Activated T-helper 1 cell treated with anti-CD3 and anti-CD28 coated beads, Interleukin-12 subunit alpha, Interleukin-12 subunit beta, Interleukin-2, Interleukin-4 antibody, amounts not matched to agents 30 ng/mL and 10 ng/mL and 1 ng/mL, durations not matched to agents 14 hours and 24 hours and 36 hours (primary cell): ENCODE measurements around the gene PEX3. TPM values are rescaled to one million over a fixed set of nuclear protein-coding genes. Genes with fewer than 3 reads are reported as not detected.
"Not testable (repeated sequence)": the region's sequence is repeated elsewhere in the genome, so short reads cannot be mapped to it uniquely, and the experiment has no call there.

Experiments
- DNase-seq: peaks from one replicate; pipeline ENCODE4 v3.0.0; 2021; ENCODE audit warnings: low spot score
- H3K27ac Mint-ChIP-seq: one replicate; pipeline ENCODE4 v1.8.0; 2021; ENCODE audit warnings: mild to moderate bottlenecking, mixed read lengths
- H3K27me3 Mint-ChIP-seq: one replicate; pipeline ENCODE4 v1.8.0; 2022; ENCODE audit warnings: mild to moderate bottlenecking, moderate library complexity, mixed read lengths; ENCODE audit not compliant: insufficient read depth
- H3K36me3 Mint-ChIP-seq: one replicate; pipeline ENCODE4 v1.8.0; 2021; ENCODE audit warnings: low read depth, mixed read lengths
- H3K4me1 Mint-ChIP-seq: one replicate; pipeline ENCODE4 v1.8.0; 2021; ENCODE audit warnings: low read depth, mixed read lengths
- H3K4me3 Mint-ChIP-seq: one replicate; pipeline ENCODE4 v1.8.0; 2021; ENCODE audit warnings: mild to moderate bottlenecking, moderate library complexity, mixed read lengths
- H3K9me3 Mint-ChIP-seq: one replicate; pipeline ENCODE4 v1.8.0; 2021; ENCODE audit warnings: mixed read lengths
- intact Hi-C: fragments of 100-400 bp; cut with micrococcal nuclease; formaldehyde crosslinking; loops from one replicate; pipeline ENCODE4 v1.15.1; 2024
- total RNA-seq: library from RNA; stranded (reverse); gene quantifications from 2 replicates; pipeline ENCODE4 v1.2.3, GENCODE V29; 2022

Gene PEX3
- total RNA-seq, 1 donor from 2014 or later, result 23.6 TPM

DNA sequence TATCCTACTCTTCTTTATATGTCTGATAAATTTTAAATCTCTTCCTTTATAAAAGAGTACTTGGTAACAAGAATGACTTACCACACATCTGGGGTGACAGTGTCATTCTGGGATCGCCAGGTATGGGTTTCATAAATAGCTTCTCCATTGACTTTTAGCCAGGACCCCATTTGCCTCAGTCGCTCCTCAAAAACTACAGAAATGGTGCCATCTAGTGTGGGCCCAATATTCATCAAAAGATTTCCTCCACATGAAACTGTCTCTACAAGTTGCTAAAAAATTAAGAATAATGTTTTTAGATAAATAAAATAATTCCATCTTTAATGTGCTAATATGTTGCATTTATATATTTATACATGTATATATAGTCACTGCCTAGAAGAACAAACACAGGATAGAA is 51.2 kb downstream of the PEX3 start:
- no peak for DNase-seq
- intact Hi-C loops, result loop anchor here (10.0 kb wide), 1 partner anchor 1027 kb away; no protein-coding TSS in a partner anchor
- no peak overlapping the region for H3K4me3 Mint-ChIP-seq
- no peak overlapping the region for H3K27ac Mint-ChIP-seq
- peaks cover 29% of the 10 kb centered on the region for H3K4me1 Mint-ChIP-seq
- H3K36me3 Mint-ChIP-seq, result peaks cover 48% of the 10 kb centered on the region
- H3K27me3 Mint-ChIP-seq, result no peaks in the 10 kb centered on the region
- H3K9me3 Mint-ChIP-seq, result no peaks in the 10 kb centered on the region

DNA sequence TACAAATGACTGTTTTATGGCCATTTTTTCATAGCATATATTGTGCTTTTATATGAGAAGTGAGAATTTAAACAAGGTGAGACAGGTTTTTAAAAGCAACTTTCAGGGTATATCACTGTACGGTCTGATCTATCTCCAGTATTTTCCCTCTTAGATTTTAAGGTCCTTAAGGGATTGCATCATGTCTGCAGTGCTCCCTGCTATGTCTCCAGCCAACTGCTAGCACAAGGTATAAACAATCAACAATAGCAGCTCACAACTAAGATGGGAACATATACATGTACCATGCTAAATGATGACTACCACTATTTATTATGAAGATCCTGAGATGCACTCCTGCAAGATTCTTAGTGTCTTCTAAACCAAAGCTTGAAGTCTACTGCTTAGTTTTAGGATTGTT is 53.8 kb downstream of the PEX3 start:
- intact Hi-C loops, result loop anchor here (10.0 kb wide), 1 partner anchor 1030 kb away; no protein-coding TSS in a partner anchor
- peaks cover 39% of the 10 kb centered on the region for H3K36me3 Mint-ChIP-seq

DNA sequence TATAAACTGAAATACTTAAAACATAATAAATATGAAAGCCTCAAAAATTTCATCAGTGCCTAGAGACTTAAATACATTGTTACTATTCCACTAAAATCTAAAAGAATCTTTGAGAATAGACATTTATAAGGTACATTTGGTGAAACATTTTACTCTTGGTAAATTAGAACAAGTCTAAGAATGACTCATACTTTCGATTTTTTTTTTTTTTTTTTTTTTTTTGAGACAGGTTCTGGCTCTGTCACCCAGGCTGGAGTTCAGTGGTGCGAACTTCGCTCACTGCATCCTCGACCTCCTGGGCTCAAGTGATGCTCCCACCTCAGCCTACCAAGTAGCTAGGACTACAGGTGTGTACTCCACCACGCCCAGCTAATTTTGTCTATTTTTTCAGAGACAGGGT is 54.5 kb downstream of the PEX3 start:
- intact Hi-C loops, result loop anchor here (10.0 kb wide), 1 partner anchor 1030 kb away; no protein-coding TSS in a partner anchor
- DNase-seq, result no peak
- Mint-ChIP-seq H3K27ac (no peak overlapping the region), H3K4me3 (no peak overlapping the region), H3K9me3 (no peaks in the 10 kb centered on the region), H3K27me3 (no peaks in the 10 kb centered on the region), H3K36me3 (peaks cover 32% of the 10 kb centered on the region), H3K4me1 (peaks cover 25% of the 10 kb centered on the region)

More for the DNA sequence above, 53.8 kb downstream of the PEX3 start:
- Mint-ChIP-seq H3K9me3 (no peaks in the 10 kb centered on the region), H3K4me3 (no peak overlapping the region), H3K27ac (no peak overlapping the region), H3K27me3 (no peaks in the 10 kb centered on the region), H3K4me1 (peaks cover 17% of the 10 kb centered on the region)
- no peak for DNase-seq

DNA sequence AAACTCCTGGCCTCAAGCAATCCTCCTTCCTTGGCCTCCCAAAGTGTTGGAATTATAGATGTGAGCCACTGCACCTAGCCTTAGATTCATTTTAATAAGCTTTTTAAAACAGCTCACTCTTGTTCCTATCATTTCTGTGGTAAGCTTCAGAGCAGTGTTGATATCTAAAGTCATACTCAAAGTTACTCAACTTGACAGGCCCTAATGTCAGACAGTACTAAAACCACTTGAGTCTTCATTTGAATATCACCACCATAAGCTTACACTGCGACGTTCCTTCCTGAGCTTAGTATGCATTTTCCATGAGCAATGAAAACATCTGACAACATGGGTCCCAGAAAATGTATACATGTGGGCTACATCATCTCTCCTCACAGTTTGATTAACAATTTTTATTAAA is 54.9 kb downstream of the PEX3 start:
- intact Hi-C loops, result loop anchor here (10.0 kb wide), 1 partner anchor 1031 kb away; no protein-coding TSS in a partner anchor
- Mint-ChIP-seq H3K9me3 (no peaks in the 10 kb centered on the region), H3K27ac (no peak overlapping the region), H3K36me3 (peaks cover 29% of the 10 kb centered on the region), H3K4me3 (no peak overlapping the region), H3K27me3 (no peaks in the 10 kb centered on the region), H3K4me1 (peaks cover 28% of the 10 kb centered on the region)
- DNase-seq, result no peak

- Mint-ChIP-seq H3K4me3 (no peak overlapping the region), H3K27ac (no peak overlapping the region)
- intact Hi-C loops, result loop anchor here (10.0 kb wide), 1 partner anchor 1031 kb away; no protein-coding TSS in a partner anchor
These were observed 55.6 kb downstream of the PEX3 start for GRCh38 chr6:143506199-143506598.

GRCh38 chr6:143506620-143507019 is 56.0 kb downstream of the PEX3 start:
- intact Hi-C loops, result loop anchor here (10.0 kb wide), 1 partner anchor 1032 kb away; no protein-coding TSS in a partner anchor
- no peak for DNase-seq
- Mint-ChIP-seq H3K4me3 (no peak overlapping the region), H3K27me3 (no peaks in the 10 kb centered on the region), H3K4me1 (peaks cover 35% of the 10 kb centered on the region), H3K9me3 (no peaks in the 10 kb centered on the region), H3K36me3 (peaks cover 24% of the 10 kb centered on the region), H3K27ac (no peak overlapping the region)

More at GRCh38 chr6:143506199-143506598, 55.6 kb downstream of the PEX3 start:
- no peaks in the 10 kb centered on the region for H3K27me3 Mint-ChIP-seq
- peaks cover 35% of the 10 kb centered on the region for H3K4me1 Mint-ChIP-seq
- H3K9me3 Mint-ChIP-seq, result no peaks in the 10 kb centered on the region
- DNase-seq, result no peak
- H3K36me3 Mint-ChIP-seq, result peaks cover 24% of the 10 kb centered on the region

DNA sequence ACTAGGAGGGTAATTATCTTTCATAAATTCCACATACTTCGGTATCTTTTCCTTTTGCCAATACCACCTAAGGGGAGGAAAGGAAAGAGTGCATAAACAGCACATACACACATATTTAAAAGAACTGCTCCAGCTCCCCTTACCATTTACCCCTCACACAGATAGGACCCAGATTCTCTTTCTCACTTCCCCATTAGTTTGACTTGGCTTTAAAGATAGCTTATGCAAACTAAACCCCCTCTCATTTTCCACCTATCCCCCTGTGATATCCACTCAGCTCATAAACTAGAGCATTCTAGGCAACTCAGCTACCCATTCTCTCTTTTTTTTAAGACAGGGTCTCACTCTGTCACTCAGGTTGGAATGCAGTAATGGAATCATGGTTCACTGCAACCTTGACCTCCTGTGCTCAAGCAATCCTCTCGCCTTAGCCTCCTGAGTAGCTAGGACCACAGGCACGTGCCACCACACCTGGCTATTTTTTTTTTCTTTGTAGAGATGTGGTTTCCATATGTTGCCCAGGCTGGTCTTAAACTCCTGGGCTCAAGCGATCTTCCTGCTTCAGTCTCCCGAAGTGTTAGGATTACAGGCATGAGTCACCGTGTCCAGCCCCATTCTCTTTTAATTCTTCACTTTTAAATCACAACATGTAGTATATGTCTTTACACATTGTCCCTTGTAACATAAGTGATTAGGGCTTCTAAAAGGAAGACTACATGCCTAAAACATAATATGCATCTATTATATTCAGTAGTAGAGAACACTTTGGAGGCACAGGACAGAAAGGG is 56.9 kb downstream of the PEX3 start:
- Mint-ChIP-seq H3K4me3 (no peak overlapping the region), H3K9me3 (no peaks in the 10 kb centered on the region), H3K27ac (no peak overlapping the region), H3K4me1 (peaks cover 40% of the 10 kb centered on the region), H3K36me3 (peaks cover 26% of the 10 kb centered on the region), H3K27me3 (no peaks in the 10 kb centered on the region)
- DNase-seq, result no peak
- intact Hi-C loops, result loop anchor here (10.0 kb wide), 1 partner anchor 1033 kb away; no protein-coding TSS in a partner anchor

DNA sequence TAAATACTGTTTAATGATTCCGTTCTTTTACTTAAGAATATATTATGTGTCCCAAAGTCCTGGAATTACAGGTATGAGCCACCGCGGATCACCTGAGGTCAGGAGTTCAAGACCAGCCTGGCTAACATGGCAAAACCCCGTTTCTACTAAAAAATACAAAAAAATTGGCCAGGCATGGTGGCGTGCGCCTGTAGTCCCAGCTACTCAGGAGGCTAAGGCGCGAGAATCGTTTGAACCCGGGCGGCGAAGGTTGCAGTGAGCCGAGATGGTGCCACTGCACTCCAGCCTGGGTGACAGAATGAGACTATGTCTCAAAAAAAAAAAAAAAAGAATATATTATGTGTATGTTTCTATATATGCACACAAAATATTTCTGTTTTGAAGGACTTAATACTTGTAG is 59.7 kb downstream of the PEX3 start:
- not testable (repeated sequence) for H3K27me3 Mint-ChIP-seq, H3K9me3 Mint-ChIP-seq, DNase-seq
- Mint-ChIP-seq H3K36me3 (peaks cover 29% of the 10 kb centered on the region), H3K27ac (peak overlapping the region; percentile 24), H3K4me3 (peak overlapping the region; percentile 95), H3K4me1 (peaks cover 47% of the 10 kb centered on the region)
- intact Hi-C loops, result loop anchor here (2.0 to 5.0 kb wide), 3 partner anchors 36 to 563 kb away; partner anchors contain the start of gene HIVEP2

DNA sequence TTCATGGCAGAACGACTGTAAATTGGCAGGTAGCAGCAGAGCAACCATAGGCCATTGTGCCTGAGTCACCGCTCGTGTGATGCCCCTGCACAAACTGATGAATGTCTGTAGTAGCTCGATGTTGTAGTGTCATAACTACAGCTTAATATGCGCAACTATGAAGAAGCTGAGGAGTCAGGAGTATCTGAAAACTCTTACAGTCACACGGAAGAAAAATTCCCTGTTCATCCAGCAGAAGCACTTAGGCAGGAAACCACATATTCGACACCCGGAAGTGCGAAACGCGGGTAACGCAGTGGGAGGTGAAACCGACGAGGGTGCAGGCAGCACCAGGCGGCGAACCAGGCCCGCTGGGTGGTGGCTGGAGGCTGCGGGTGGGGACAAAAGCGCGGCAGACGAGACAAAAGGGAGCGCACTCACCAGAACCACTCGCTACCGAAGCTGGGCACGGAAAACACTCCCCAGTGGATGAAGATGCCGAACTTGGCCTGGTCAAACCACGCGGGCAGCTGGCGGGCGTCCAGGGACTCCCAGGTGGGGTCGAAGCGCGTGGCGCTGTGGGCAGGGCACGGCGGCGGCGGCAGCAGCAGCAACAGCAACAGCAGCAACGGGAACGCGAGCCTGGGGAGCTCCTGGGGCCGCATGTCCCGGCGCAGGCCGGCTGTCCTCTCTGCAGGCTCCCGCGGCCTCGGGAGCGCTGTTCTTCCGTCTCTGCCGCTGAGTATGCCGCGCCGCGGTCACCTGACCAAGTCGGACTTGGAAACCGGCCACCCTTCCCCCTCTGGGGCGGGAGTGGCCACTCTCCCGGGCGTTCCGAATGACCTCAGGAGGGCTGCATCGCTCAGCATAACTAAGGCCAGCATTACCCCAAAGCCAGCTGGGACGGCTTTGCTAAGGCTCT is 60.6 kb downstream of the PEX3 start, which contains the start of gene FUCA2:
Gene FUCA2 (minus strand): TSS at position 730 of the 901 bp plus-strand sequence. CDS start 86 bp downstream, at position 644.
- Mint-ChIP-seq H3K4me3 (peak within 1 kb of the TSS; percentile 95), H3K36me3 (peaks cover 20% of the 10 kb centered on the region), H3K27ac (peak within 1 kb of the TSS; percentile 96), H3K27me3 (no peaks in the 10 kb centered on the region), H3K9me3 (no peaks in the 10 kb centered on the region), H3K4me1 (peaks cover 39% of the 10 kb centered on the region)
- DNase-seq, result peak; percentile 64
- intact Hi-C loops, result loop anchor here (1.0 to 5.0 kb wide), 7 partner anchors 17 to 564 kb away; partner anchors contain the start of genes ADAT2, HIVEP2, LTV1 and PEX3

DNA sequence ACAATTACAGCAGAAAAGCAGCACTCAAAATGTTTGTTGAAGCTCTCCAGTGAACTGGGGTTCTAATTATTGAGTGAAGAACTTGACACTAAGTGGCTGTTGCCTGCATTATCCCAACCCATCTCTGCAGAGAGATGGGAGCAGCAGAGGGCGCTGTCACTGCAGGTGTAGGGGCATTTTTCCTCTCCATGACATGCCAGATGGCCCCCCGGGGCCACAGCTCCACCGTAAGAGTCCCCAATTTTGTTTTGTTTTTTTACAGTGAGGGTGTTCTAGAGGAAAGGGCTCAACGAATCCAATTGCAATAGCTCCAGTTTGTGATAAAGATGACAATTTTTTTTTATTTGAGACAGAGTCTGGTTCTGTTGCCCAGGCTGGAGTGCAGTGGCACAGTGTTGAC is 62.8 kb downstream of the PEX3 start:
- Mint-ChIP-seq H3K27ac (no peak overlapping the region), H3K9me3 (no peaks in the 10 kb centered on the region), H3K27me3 (peaks cover 2% of the 10 kb centered on the region), H3K36me3 (peaks cover 9% of the 10 kb centered on the region), H3K4me3 (peak overlapping the region; percentile 74), H3K4me1 (peaks cover 49% of the 10 kb centered on the region)
- intact Hi-C loops, result loop anchor here (1.0 to 5.0 kb wide), 2 partner anchors 500 to 566 kb away; partner anchors contain the start of gene HIVEP2
- no peak for DNase-seq

- peaks cover 2% of the 10 kb centered on the region for H3K27me3 Mint-ChIP-seq
- H3K4me1 Mint-ChIP-seq, result peaks cover 37% of the 10 kb centered on the region
- H3K36me3 Mint-ChIP-seq, result peaks cover 7% of the 10 kb centered on the region
- no peak for DNase-seq
- no peak overlapping the region for H3K4me3 Mint-ChIP-seq
- no peak overlapping the region for H3K27ac Mint-ChIP-seq
- no peaks in the 10 kb centered on the region for H3K9me3 Mint-ChIP-seq
- intact Hi-C loops, result no loop called here
These were observed 64.6 kb downstream of the PEX3 start for GRCh38 chr6:143515061-143515760.

DNA sequence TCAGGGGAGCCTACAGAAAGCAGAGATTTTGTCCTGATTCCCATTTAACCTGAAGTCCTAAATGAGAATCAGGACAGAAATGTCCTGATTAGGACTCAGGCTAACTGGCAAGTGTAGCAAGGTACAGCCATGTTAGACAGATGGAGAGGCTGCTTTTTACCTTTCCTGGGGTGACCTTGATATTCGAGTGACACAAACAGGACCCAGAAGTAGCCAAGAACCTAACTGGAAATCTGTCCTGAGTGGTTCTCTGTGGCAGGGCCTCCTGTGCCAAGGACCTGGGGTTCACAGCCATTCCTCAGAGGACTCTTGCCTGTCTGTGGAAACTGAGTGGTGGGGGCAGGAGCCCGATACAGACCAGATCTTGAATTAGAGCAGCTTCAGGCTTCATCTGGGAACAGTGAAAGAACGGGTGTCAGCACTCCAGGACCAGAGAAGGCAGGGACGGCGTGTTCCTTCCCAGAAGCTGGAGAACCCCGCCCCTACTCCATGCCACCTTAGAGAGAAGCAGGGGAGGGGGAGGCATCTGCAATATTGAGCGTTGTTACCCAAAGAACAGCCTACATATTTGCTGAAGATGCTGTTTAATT is 65.3 kb downstream of the PEX3 start:
- no peak for DNase-seq
- H3K4me1 Mint-ChIP-seq, result peaks cover 31% of the 10 kb centered on the region
- peaks cover 7% of the 10 kb centered on the region for H3K36me3 Mint-ChIP-seq
- H3K27ac Mint-ChIP-seq, result no peak overlapping the region
- H3K4me3 Mint-ChIP-seq, result no peak overlapping the region
- H3K27me3 Mint-ChIP-seq, result peaks cover 2% of the 10 kb centered on the region
- no peaks in the 10 kb centered on the region for H3K9me3 Mint-ChIP-seq
- intact Hi-C loops, result no loop called here
